ENCODE measurements around the gene C1orf210.

DNA sequence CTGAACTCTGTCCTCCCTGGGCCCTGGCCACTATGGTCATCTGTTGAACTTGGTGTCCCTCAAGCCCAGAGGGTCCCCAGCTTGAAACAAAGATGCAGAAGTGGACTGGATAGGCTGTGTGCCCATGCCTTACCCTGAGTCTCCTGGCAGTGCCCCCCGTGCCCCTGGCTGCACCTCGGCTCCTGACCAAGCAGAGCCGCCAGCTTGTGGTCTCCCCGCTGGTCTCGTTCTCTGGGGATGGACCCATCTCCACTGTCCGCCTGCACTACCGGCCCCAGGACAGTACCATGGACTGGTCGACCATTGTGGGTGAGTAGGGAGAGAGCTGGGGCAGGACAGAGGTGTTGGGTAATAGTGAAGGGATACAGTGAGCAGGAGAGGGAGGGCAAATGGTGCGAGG is 26.1 kb upstream of the C1orf210 start:
- no peak for TF ChIP-seq POLR2A (IDR thresholded peaks at IDR 0.05)
- TF ChIP-seq, protein P1, sequence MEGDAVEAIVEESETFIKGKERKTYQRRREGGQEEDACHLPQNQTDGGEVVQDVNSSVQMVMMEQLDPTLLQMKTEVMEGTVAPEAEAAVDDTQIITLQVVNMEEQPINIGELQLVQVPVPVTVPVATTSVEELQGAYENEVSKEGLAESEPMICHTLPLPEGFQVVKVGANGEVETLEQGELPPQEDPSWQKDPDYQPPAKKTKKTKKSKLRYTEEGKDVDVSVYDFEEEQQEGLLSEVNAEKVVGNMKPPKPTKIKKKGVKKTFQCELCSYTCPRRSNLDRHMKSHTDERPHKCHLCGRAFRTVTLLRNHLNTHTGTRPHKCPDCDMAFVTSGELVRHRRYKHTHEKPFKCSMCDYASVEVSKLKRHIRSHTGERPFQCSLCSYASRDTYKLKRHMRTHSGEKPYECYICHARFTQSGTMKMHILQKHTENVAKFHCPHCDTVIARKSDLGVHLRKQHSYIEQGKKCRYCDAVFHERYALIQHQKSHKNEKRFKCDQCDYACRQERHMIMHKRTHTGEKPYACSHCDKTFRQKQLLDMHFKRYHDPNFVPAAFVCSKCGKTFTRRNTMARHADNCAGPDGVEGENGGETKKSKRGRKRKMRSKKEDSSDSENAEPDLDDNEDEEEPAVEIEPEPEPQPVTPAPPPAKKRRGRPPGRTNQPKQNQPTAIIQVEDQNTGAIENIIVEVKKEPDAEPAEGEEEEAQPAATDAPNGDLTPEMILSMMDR (IDR thresholded peaks at IDR 0.05) = no peak
